Activated B cell treated with CpG ODN at 0.5 μM for 24 hours (primary cell): Measurements from ENCODE around the gene TMUB2. TPM values are rescaled to one million over a fixed set of nuclear protein-coding genes. Genes with fewer than 3 reads are reported as not detected.
"Not testable (repeated sequence)": the region's sequence is repeated elsewhere in the genome, so short reads cannot be mapped to it uniquely, and the experiment has no call there.

Experiments used
- ATAC-seq: fragments of 200-7000 bp; cut with Tn5 transposase; one replicate; pipeline ENCODE4 v1.10.0; 2021; ENCODE audit warnings: low read depth, mild to moderate bottlenecking, moderate library complexity
- CTCF ChIA-PET: fragments of 350-600 bp; sonication (Branson Sonifier 250); formaldehyde crosslinking; loops from one replicate; lab custom pipeline; 2021; ENCODE audit warnings: antibody characterized with exemption; lab: Charles Lee
- POLR2A ChIA-PET: fragments of 350-600 bp; sonication (Branson Sonifier 250); formaldehyde crosslinking; loops from one replicate; lab custom pipeline; 2021; ENCODE audit warnings: antibody characterized with exemption; lab: Charles Lee
- DNase-seq: peaks from one replicate; pipeline ENCODE4 v3.0.0; 2022
- H3K27ac Mint-ChIP-seq: one replicate; pipeline ENCODE4 v1.8.0; 2020; ENCODE audit warnings: mixed read lengths
- H3K27me3 Mint-ChIP-seq: one replicate; pipeline ENCODE4 v1.8.0; 2021; ENCODE audit warnings: mixed read lengths
- H3K36me3 Mint-ChIP-seq: one replicate; pipeline ENCODE4 v1.8.0; 2021; ENCODE audit warnings: low read depth, mixed read lengths
- H3K4me1 Mint-ChIP-seq: one replicate; pipeline ENCODE4 v1.8.0; 2021; ENCODE audit warnings: mixed read lengths
- H3K4me3 Mint-ChIP-seq: one replicate; pipeline ENCODE4 v1.8.0; 2020; ENCODE audit warnings: mild to moderate bottlenecking, mixed read lengths
- H3K9me3 Mint-ChIP-seq: one replicate; pipeline ENCODE4 v1.8.0; 2020; ENCODE audit warnings: mixed read lengths
- intact Hi-C: fragments of 100-400 bp; cut with micrococcal nuclease; formaldehyde crosslinking; loops from one replicate; pipeline ENCODE4 v1.15.1; 2024
- total RNA-seq: library from RNA; stranded (reverse); gene quantifications from 2 replicates; pipeline ENCODE4 v1.2.3, GENCODE V29; 2022
- TF ChIP-seq, protein P1 (sequence below): fragments of 200-600 bp; IDR thresholded peaks from one replicate; pipeline ENCODE4 v1.8.0; 2022; ENCODE audit warnings: antibody characterized with exemption, mild to moderate bottlenecking

Gene TMUB2
- total RNA-seq, 1 donor from 2014 or later: 36.0 TPM

- Mint-ChIP-seq H3K4me1 (no peaks in the 10 kb centered on the region), H3K36me3 (no peaks in the 10 kb centered on the region), H3K4me3 (no peak overlapping the region), H3K27ac (no peak overlapping the region), H3K27me3 (no peaks in the 10 kb centered on the region), H3K9me3 (no peaks in the 10 kb centered on the region)
- DNase-seq (no peak), ATAC-seq (no peak)
- ChIA-PET CTCF (no interaction called here), POLR2A (no interaction called here)
- TF ChIP-seq, protein P1, sequence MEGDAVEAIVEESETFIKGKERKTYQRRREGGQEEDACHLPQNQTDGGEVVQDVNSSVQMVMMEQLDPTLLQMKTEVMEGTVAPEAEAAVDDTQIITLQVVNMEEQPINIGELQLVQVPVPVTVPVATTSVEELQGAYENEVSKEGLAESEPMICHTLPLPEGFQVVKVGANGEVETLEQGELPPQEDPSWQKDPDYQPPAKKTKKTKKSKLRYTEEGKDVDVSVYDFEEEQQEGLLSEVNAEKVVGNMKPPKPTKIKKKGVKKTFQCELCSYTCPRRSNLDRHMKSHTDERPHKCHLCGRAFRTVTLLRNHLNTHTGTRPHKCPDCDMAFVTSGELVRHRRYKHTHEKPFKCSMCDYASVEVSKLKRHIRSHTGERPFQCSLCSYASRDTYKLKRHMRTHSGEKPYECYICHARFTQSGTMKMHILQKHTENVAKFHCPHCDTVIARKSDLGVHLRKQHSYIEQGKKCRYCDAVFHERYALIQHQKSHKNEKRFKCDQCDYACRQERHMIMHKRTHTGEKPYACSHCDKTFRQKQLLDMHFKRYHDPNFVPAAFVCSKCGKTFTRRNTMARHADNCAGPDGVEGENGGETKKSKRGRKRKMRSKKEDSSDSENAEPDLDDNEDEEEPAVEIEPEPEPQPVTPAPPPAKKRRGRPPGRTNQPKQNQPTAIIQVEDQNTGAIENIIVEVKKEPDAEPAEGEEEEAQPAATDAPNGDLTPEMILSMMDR: no peak
- intact Hi-C loops: no loop called here
Observed at GRCh38 chr17:44233582-44233981, 46.8 kb downstream of the TMUB2 start.

DNA sequence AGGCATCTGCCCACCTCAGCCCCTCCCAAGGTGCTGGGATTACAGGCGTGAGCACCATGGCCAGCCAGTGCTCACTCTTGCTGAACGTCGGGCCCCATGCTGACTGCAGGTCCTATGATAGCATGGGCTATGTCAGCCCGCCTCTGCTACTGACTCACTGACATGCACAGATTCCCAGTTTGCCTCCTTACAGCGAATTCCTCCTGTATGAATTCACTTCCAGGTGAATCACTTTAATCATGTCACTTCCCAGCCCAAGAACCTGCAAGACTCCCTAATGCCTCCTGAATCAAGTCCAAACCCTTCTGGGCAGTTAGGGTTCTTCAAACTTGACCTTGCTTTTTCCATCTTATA, 48.8 kb downstream of the TMUB2 start:
- Mint-ChIP-seq H3K9me3 (no peaks in the 10 kb centered on the region), H3K27me3 (no peaks in the 10 kb centered on the region), H3K27ac (no peak overlapping the region), H3K4me1 (no peaks in the 10 kb centered on the region), H3K4me3 (no peak overlapping the region), H3K36me3 (no peaks in the 10 kb centered on the region)
- DNase-seq: no peak
- TF ChIP-seq, protein P1: no peak
- no peak for ATAC-seq
- intact Hi-C loops: no loop called here
- ChIA-PET POLR2A (interaction anchor here (0.7 kb wide), 1 partner anchor 118 kb away, joined by 3 read pairs; no protein-coding TSS in a partner anchor), CTCF (no interaction called here)

DNA sequence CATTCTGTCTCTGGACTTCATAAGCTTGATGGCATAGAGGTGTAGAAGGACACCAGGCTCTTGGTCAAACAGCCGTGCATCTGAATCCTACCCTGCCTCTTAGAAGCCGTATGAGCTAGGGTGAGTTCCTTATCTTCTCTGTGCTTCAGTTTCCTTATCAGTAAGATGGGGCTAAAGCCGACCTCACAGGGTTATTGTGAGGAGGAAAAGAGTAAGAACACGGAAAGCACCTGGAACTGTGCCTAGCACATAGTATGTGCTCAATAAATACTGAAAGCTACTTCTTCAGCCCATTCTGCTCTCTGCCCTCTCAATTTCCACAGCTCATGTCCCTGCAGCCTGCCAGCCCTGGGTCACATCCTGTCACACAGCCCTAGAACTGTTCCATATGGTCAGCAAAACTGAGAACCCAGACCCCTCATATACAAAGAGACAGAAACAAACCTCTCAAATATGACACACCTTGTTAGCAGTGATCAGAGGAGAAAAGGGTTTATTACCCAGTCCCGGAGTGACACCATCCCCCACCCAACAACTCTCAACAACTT, 49.7 kb downstream of the TMUB2 start:
- Mint-ChIP-seq H3K4me3 (no peak overlapping the region), H3K36me3 (no peaks in the 10 kb centered on the region), H3K9me3 (no peaks in the 10 kb centered on the region), H3K4me1 (peaks cover 4% of the 10 kb centered on the region), H3K27ac (no peak overlapping the region), H3K27me3 (no peaks in the 10 kb centered on the region)
- no peak for DNase-seq
- ChIA-PET CTCF (no interaction called here), POLR2A (interaction anchor here (0.6 kb wide), 1 partner anchor 78 kb away, joined by 5 read pairs; no protein-coding TSS in a partner anchor)
- no peak for ATAC-seq
- TF ChIP-seq, protein P1: no peak
- intact Hi-C loops: no loop called here

GRCh38 chr17:44237886-44238285, 51.1 kb downstream of the TMUB2 start:
- POLR2A ChIA-PET, H3K36me3 Mint-ChIP-seq, ATAC-seq, H3K27ac Mint-ChIP-seq, H3K27me3 Mint-ChIP-seq, CTCF ChIA-PET, intact Hi-C loops, H3K4me3 Mint-ChIP-seq, H3K4me1 Mint-ChIP-seq, DNase-seq, H3K9me3 Mint-ChIP-seq: not testable (repeated sequence)

DNA sequence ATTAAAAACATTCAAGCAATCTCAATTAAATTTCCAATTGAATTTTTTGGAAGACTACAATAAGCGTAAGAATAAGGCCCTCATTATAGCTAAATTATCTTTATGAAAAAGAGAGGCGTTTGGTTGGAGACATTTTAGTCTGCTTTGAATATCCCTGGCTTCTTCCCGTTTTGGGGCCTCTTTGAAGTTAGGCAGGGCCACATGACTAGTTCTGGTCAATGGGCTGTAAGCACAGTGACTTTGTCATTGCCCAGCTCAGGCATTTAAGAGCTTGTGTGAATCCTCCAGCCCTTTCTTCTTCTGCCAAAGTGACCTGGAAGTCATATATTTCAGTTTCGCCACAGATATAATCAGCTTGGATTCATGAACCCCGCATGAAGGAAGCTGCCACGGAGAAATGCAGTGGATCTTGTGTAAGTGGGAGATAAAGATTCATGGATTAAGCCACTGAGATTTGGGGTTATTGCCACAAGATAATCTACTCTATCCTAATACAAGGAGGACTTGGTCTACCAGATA, 54.4 kb downstream of the TMUB2 start:
- Mint-ChIP-seq H3K27me3 (no peaks in the 10 kb centered on the region), H3K4me1 (peaks cover 21% of the 10 kb centered on the region), H3K27ac (no peak overlapping the region), H3K4me3 (no peak overlapping the region), H3K9me3 (no peaks in the 10 kb centered on the region), H3K36me3 (no peaks in the 10 kb centered on the region)
- ChIA-PET CTCF (interaction anchor here (1.3 kb wide), 1 partner anchor 89 kb away, joined by 3 read pairs; no protein-coding TSS in a partner anchor), POLR2A (interaction anchor here (1.8 kb wide), 1 partner anchor 19 kb away, joined by 18 read pairs; no protein-coding TSS in a partner anchor)
- DNase-seq (no peak), ATAC-seq (no peak)
- intact Hi-C loops: no loop called here
- TF ChIP-seq, protein P1: no peak

Other genes with a start within 250 kb of the TMUB2 start
- gene PPY, start 244.5 kb upstream of the TMUB2 start, total RNA-seq: not detected in 2 replicates
- not detected in 2 replicates for gene PYY, start 233.0 kb upstream of the TMUB2 start, total RNA-seq
- 1.0 and 1.2 TPM in 2 replicates for gene NAGS, start 182.3 kb upstream of the TMUB2 start, total RNA-seq
- gene TMEM101, start 172.0 kb upstream of the TMUB2 start, total RNA-seq: 23.0 and 24.6 TPM in 2 replicates
- 57.3 and 68.7 TPM in 2 replicates for gene LSM12, start 120.3 kb upstream of the TMUB2 start, total RNA-seq
- gene G6PC3, start 116.2 kb upstream of the TMUB2 start, total RNA-seq: 30.9 and 35.2 TPM in 2 replicates
- gene HDAC5, start 63.3 kb upstream of the TMUB2 start, total RNA-seq: 28.4 and 35.1 TPM in 2 replicates
- 2.2 and 5.0 TPM in 2 replicates for gene HROB, start 45.0 kb upstream of the TMUB2 start, total RNA-seq
- not detected in 2 replicates for gene ASB16, start 16.3 kb upstream of the TMUB2 start, total RNA-seq
- 92.0 and 103 TPM in 2 replicates for gene ATXN7L3, start 12.9 kb downstream of the TMUB2 start, total RNA-seq
- gene UBTF, start 32.7 kb downstream of the TMUB2 start, total RNA-seq: 139 and 146 TPM in 2 replicates
- 0.10 and 0.13 TPM in 2 replicates for gene SLC4A1, start 81.2 kb downstream of the TMUB2 start, total RNA-seq
- 0.07 and 0.17 TPM in 2 replicates for gene RUNDC3A, start 121.6 kb downstream of the TMUB2 start, total RNA-seq
- gene SLC25A39, start 137.9 kb downstream of the TMUB2 start, total RNA-seq: 119 and 129 TPM in 2 replicates
- 229 and 250 TPM in 2 replicates for gene GRN, start 158.3 kb downstream of the TMUB2 start, total RNA-seq
- 0.49 and 0.75 TPM in 2 replicates for gene FAM171A2, start 176.9 kb downstream of the TMUB2 start, total RNA-seq
- not detected in 2 replicates for gene ITGA2B, start 202.7 kb downstream of the TMUB2 start, total RNA-seq